NCI-H510A (cell line): ENCODE measurements around the gene TMEM92.

Source experiments
- DNase-seq: peaks from one replicate; lab custom pipeline; 2025; lab: John Stamatoyannopoulos, UW

Gene TMEM92

GRCh38 chr17:50328363-50329325 is 54.4 kb downstream of the TMEM92 start:
- DNase-seq: no peak

DNA sequence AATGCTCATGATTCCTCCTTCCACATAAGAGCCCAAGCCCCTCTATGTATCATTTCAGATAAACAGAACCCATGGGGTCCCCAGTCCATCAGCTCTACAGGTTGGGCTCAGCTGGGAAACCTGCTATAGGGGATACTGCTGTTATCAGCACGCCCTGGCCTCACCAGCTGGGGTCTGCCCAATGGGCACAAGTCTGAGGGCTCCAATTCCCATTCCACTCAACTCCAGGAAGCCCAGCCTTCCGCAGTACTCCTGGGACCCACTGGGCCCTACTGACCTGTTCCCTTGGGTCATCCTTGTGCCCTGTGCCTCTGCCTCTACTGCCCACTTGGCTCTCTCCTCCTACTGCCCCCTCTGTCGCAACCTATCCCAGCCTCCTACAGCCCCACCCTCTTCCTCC is 55.5 kb downstream of the TMEM92 start:
- DNase-seq: no peak

GRCh38 chr17:50330151-50330775 is 56.0 kb downstream of the TMEM92 start:
- DNase-seq: no peak
